Trophoblast cell (in vitro differentiated cells and primary cell): ENCODE data around the gene MCF2L2.

Experiments
- DNase-seq, 2 donors: peaks; one replicate each; pipeline ENCODE4 v3.0.0-alpha.2; 2016
- H2AFZ ChIP-seq: 2 replicates; pipeline ENCODE4 v1.6.1; 2013; ENCODE audit warnings: low read length, moderate library complexity, mild to moderate bottlenecking; ENCODE audit not compliant: insufficient read depth, poor library complexity
- H2AK5ac ChIP-seq: 2 replicates; pipeline ENCODE4 v1.6.1; 2013; ENCODE audit warnings: mild to moderate bottlenecking, low read length
- H2BK120ac ChIP-seq: 2 replicates; pipeline ENCODE4 v1.6.1; 2013; ENCODE audit warnings: low read length, mild to moderate bottlenecking, moderate library complexity; ENCODE audit not compliant: insufficient read depth, poor library complexity
- H2BK12ac ChIP-seq: 2 replicates; pipeline ENCODE4 v1.6.1; 2013; ENCODE audit warnings: mild to moderate bottlenecking, low read length, moderate library complexity
- H2BK5ac ChIP-seq: 2 replicates; pipeline ENCODE4 v1.6.1; 2013; ENCODE audit warnings: low read length, low read depth, moderate library complexity, mild to moderate bottlenecking; ENCODE audit not compliant: poor library complexity
- H3K14ac ChIP-seq: 2 replicates; pipeline ENCODE4 v1.6.1; 2013; ENCODE audit warnings: mild to moderate bottlenecking, low read length
- H3K18ac ChIP-seq: 2 replicates; pipeline ENCODE4 v1.6.1; 2013; ENCODE audit warnings: mild to moderate bottlenecking, low read length
- H3K23ac ChIP-seq: 2 replicates; pipeline ENCODE4 v1.6.1; 2013; ENCODE audit warnings: low read length
- H3K27ac ChIP-seq: 2 replicates; pipeline ENCODE4 v1.5.1; 2013; ENCODE audit warnings: low read depth, mild to moderate bottlenecking, inconsistent platforms, low read length, moderate library complexity
- H3K27me3 ChIP-seq: 2 replicates; pipeline ENCODE4 v1.6.1; 2013; ENCODE audit warnings: inconsistent platforms, mild to moderate bottlenecking, low read length, moderate library complexity; ENCODE audit not compliant: insufficient read depth
- H3K36me3 ChIP-seq, 2 experiments: 1 replicate in 1 of 2; 2 replicates in 1 of 2; pipeline ENCODE4 v1.6.1; 2013; ENCODE audit warnings: low read length in 2 of 2, mild to moderate bottlenecking in 2 of 2, moderate library complexity in 1 of 2; ENCODE audit not compliant: insufficient read depth in 2 of 2, control insufficient read depth in 1 of 2
- H3K4ac ChIP-seq: 2 replicates; pipeline ENCODE4 v1.6.1; 2013; ENCODE audit warnings: low read depth, mild to moderate bottlenecking, low read length, moderate library complexity
- H3K4me1 ChIP-seq, 2 experiments: 1 replicate in 1 of 2; 2 replicates in 1 of 2; pipeline ENCODE4 v1.6.1; 2013; ENCODE audit warnings: low read length in 2 of 2, mild to moderate bottlenecking in 2 of 2, moderate library complexity in 1 of 2; ENCODE audit not compliant: insufficient read depth in 2 of 2, control insufficient read depth in 1 of 2
- H3K4me2 ChIP-seq: 2 replicates; pipeline ENCODE4 v1.6.1; 2013; ENCODE audit warnings: inconsistent platforms, mild to moderate bottlenecking, low read length, moderate library complexity
- H3K4me3 ChIP-seq: 2 replicates; pipeline ENCODE4 v1.5.1; 2013; ENCODE audit warnings: mild to moderate bottlenecking, low read depth, low read length, inconsistent platforms
- H3K79me1 ChIP-seq: one replicate; pipeline ENCODE4 v1.6.1; 2013; ENCODE audit warnings: low read length
- H3K79me2 ChIP-seq: 2 replicates; pipeline ENCODE4 v1.6.1; 2013; ENCODE audit warnings: low read length, mild to moderate bottlenecking; ENCODE audit not compliant: control insufficient read depth, insufficient read depth, poor library complexity
- H3K9ac ChIP-seq: 2 replicates; pipeline ENCODE4 v1.6.1; 2013; ENCODE audit warnings: mild to moderate bottlenecking, low read length
- H3K9me3 ChIP-seq: 2 replicates; pipeline ENCODE4 v1.6.1; 2013; ENCODE audit warnings: low read depth, mild to moderate bottlenecking, control low read depth, inconsistent platforms, low read length; ENCODE audit not compliant: insufficient read depth
- H4K12ac ChIP-seq: 2 replicates; pipeline ENCODE4 v1.6.1; 2013; ENCODE audit warnings: low read depth, mild to moderate bottlenecking, low read length, moderate library complexity
- H4K8ac ChIP-seq: 2 replicates; pipeline ENCODE4 v1.6.1; 2013; ENCODE audit warnings: low read depth, mild to moderate bottlenecking, low read length, moderate library complexity
- H4K91ac ChIP-seq: one replicate; pipeline ENCODE4 v1.6.1; 2013; ENCODE audit warnings: low read depth, mild to moderate bottlenecking, low read length, moderate library complexity
- WGBS: extraction: QIAGEN DNeasy Blood & Tissue Kit; methylation state at CpG from one replicate; pipeline ENCODE4 v1.1.7; 2013; ENCODE audit warnings: missing lambda C conversion rate; ENCODE audit not compliant: insufficient read length, insufficient coverage; ENCODE audit errors: extremely low coverage; 5-methylcytosine and 5-hydroxymethylcytosine counted together

The MCF2L2 gene

DNA sequence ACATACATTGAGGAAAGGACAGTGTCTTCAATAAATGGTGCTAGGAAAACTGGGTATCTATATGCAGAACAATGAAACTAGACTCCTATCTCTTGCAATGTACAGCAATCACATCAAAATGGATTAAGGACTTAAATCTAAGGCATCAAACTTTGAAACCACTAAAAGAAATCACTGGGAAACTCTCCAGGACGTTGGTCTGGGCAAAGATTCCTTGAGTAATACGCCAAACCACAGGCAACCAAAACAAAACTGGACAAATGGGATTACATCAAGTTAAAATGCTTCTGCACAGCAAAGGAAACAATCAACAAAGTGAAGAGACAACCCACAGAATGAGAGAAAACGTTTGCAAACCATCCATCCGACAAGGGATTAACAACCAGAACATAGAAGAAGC is 280.4 kb downstream of the MCF2L2 start:
- no peak overlapping the region for H3K14ac ChIP-seq
- H3K36me3 ChIP-seq: no peaks in the 10 kb centered on the region
- H3K9me3 ChIP-seq: peaks cover 1% of the 10 kb centered on the region
- no peak overlapping the region for H2AK5ac ChIP-seq
- H2BK5ac ChIP-seq: no peak overlapping the region
- H3K9ac ChIP-seq: no peak overlapping the region
- no CpG with 5 or more reads among the region's 4 CpGs for WGBS
- H4K8ac ChIP-seq: no peak overlapping the region
- no peak for DNase-seq
- H2AFZ ChIP-seq: no peak overlapping the region
- no peaks in the 10 kb centered on the region for H3K79me1 ChIP-seq
- no peak overlapping the region for H2BK120ac ChIP-seq
- H3K23ac ChIP-seq: no peak overlapping the region
- no peak overlapping the region for H3K4me2 ChIP-seq
- H3K27ac ChIP-seq: no peak overlapping the region
- no peak overlapping the region for H3K18ac ChIP-seq
- H3K4ac ChIP-seq: no peak overlapping the region
- no peaks in the 10 kb centered on the region for H3K79me2 ChIP-seq
- H3K4me1 ChIP-seq: no peaks in the 10 kb centered on the region
- H2BK12ac ChIP-seq: no peak overlapping the region
- H3K4me3 ChIP-seq: no peak overlapping the region
- H3K27me3 ChIP-seq: no peaks in the 10 kb centered on the region
- no peak overlapping the region for H4K12ac ChIP-seq
- no peak overlapping the region for H4K91ac ChIP-seq

DNA sequence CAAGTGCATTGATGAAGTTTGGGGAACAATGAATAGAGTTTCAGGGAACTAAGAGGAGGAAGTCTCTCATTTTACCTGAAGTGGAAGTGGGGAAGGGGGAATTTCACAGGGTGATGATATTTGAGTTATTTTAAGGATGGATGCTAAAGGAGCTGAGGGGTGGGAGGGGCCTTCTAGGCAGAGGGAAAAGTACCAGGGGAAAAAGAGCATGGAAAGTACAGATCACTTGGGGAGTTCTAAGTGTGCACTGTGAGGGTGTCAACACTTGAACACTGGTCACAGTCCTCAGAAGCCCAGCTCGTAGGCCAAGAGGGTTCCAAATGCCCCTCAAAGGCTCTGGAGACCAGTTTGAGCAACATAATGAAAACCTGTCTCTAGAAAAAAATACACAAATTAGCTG is 284.1 kb downstream of the MCF2L2 start:
- Histone ChIP-seq H3K14ac (no peak overlapping the region), H4K91ac (no peak overlapping the region), H3K36me3 (no peaks in the 10 kb centered on the region), H2BK12ac (no peak overlapping the region), H3K23ac (no peak overlapping the region), H2BK120ac (no peak overlapping the region), H2BK5ac (no peak overlapping the region), H3K4me1 (peaks cover 0 to 2% of the 10 kb centered on the region in 2 experiments), H4K8ac (no peak overlapping the region), H4K12ac (no peak overlapping the region), H3K9me3 (no peaks in the 10 kb centered on the region), H3K27ac (no peak overlapping the region), H3K79me2 (no peaks in the 10 kb centered on the region), H3K79me1 (no peaks in the 10 kb centered on the region), H2AFZ (no peak overlapping the region), H3K4ac (no peak overlapping the region), H3K4me3 (no peak overlapping the region), H3K4me2 (no peak overlapping the region), H3K18ac (no peak overlapping the region), H2AK5ac (no peak overlapping the region), H3K27me3 (no peaks in the 10 kb centered on the region), H3K9ac (no peak overlapping the region)
- DNase-seq: no peak
- WGBS: no CpG with 5 or more reads among the region's 1 CpG

DNA sequence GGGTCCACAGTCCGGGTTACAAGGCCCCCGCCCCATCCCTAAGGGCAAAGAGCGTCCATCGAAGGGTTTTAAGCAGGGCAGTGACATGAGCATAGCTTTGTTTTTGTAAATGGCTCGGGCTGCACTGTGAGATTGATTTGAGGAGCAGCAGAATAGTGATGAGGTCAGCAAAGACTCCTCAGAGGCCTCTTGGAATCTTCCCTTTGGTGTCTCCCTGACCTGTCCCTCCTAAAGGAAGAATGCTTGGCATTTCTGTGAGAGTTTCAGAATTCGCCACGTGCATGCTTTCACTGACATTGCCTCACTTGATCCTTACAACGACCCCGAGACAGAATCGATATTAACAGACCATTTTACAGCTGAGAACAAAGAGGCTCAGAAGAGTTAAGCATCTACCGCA is 286.2 kb downstream of the MCF2L2 start:
- Histone ChIP-seq H3K4me2 (no peak overlapping the region), H3K36me3 (no peaks in the 10 kb centered on the region), H3K9ac (no peak overlapping the region), H3K14ac (no peak overlapping the region), H3K18ac (no peak overlapping the region), H3K4ac (no peak overlapping the region), H3K4me3 (no peak overlapping the region), H4K12ac (no peak overlapping the region), H4K8ac (no peak overlapping the region), H3K79me2 (no peaks in the 10 kb centered on the region), H2BK12ac (no peak overlapping the region), H2BK120ac (no peak overlapping the region), H3K27me3 (no peaks in the 10 kb centered on the region), H3K23ac (no peak overlapping the region), H2AFZ (no peak overlapping the region), H3K79me1 (no peaks in the 10 kb centered on the region), H3K4me1 (peaks cover 0 to 2% of the 10 kb centered on the region in 2 experiments), H3K27ac (no peak overlapping the region), H4K91ac (no peak overlapping the region), H2BK5ac (no peak overlapping the region), H2AK5ac (no peak overlapping the region), H3K9me3 (no peaks in the 10 kb centered on the region)
- DNase-seq: peak in 1 of 2 donors; percentile 42
- no CpG with 5 or more reads among the region's 11 CpGs for WGBS

DNA sequence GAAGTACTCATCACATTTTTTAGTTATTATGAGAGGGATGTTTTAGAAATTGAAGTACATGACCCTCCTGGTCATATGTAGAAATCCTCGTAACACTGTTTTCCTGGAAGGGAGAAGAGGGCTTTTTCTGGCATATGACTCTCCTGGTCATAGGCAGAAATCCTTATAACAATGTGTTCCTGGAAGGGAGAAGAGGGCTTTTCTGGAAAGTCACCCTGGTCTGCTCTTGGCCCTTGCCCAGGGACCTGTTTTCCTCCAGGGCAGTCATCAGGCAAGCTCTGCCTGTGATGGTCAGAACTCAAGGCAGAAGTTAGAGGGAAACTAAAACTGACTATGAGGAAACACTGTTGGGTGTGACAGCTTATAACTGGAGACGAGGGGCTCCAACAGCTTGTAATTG is 293.6 kb downstream of the MCF2L2 start:
- DNase-seq: no peak
- Histone ChIP-seq H4K91ac (no peak overlapping the region), H3K9ac (no peak overlapping the region), H2BK120ac (no peak overlapping the region), H4K8ac (no peak overlapping the region), H3K27ac (no peak overlapping the region), H2AK5ac (no peak overlapping the region), H3K18ac (no peak overlapping the region), H3K23ac (no peak overlapping the region), H2AFZ (no peak overlapping the region), H4K12ac (no peak overlapping the region), H3K36me3 (no peaks in the 10 kb centered on the region), H3K4me2 (no peak overlapping the region), H3K79me1 (no peaks in the 10 kb centered on the region), H3K4ac (no peak overlapping the region), H3K14ac (no peak overlapping the region), H3K27me3 (no peaks in the 10 kb centered on the region), H2BK5ac (no peak overlapping the region), H3K4me3 (no peak overlapping the region), H3K4me1 (no peaks in the 10 kb centered on the region), H2BK12ac (no peak overlapping the region), H3K9me3 (no peaks in the 10 kb centered on the region), H3K79me2 (no peaks in the 10 kb centered on the region)
- no CpG with 5 or more reads among the region's 2 CpGs for WGBS
